Neural progenitor cell (in vitro differentiated cells): ENCODE measurements around the gene STK10. TPM values are rescaled to one million over a fixed set of nuclear protein-coding genes. Genes with fewer than 3 reads are reported as not detected.
A peak's percentile ranks its signal among the peaks of the same experiment; 100 is the strongest.

Experiments
- DNase-seq: peaks from one replicate; pipeline ENCODE4 v3.0.0-alpha.2; 2016; ENCODE audit warnings: low spot score
- H2AFZ ChIP-seq: fragments of 200-600 bp; sonication (generic); replicated peaks from 2 replicates; pipeline ENCODE4 v1.6.1; 2016; ENCODE audit warnings: antibody characterized with exemption
- H3F3A ChIP-seq: fragments of 200-600 bp; sonication (generic); 2 replicates; pipeline ENCODE4 v1.6.1; 2016; ENCODE audit warnings: antibody characterized with exemption, low read depth
- H3K27ac ChIP-seq: fragments of 200-600 bp; sonication (generic); 2 replicates; pipeline ENCODE4 v1.5.1; 2016; ENCODE audit warnings: mild to moderate bottlenecking
- H3K27me3 ChIP-seq: fragments of 200-600 bp; sonication (generic); 2 replicates; pipeline ENCODE4 v1.6.1; 2016; ENCODE audit warnings: mild to moderate bottlenecking, moderate library complexity
- H3K36me3 ChIP-seq: fragments of 200-600 bp; sonication (generic); 2 replicates; pipeline ENCODE4 v1.5.1; 2016
- H3K4me1 ChIP-seq: fragments of 200-600 bp; sonication (generic); 2 replicates; pipeline ENCODE4 v1.6.1; 2016; ENCODE audit warnings: mixed run types
- H3K4me2 ChIP-seq: fragments of 200-600 bp; sonication (generic); 2 replicates; pipeline ENCODE4 v1.6.1; 2016
- H3K4me3 ChIP-seq: fragments of 200-600 bp; sonication (generic); 2 replicates; pipeline ENCODE4 v1.5.1; 2016
- H3K79me2 ChIP-seq: fragments of 200-600 bp; sonication (generic); 2 replicates; pipeline ENCODE4 v1.6.1; 2016; ENCODE audit warnings: low read depth
- H3K9ac ChIP-seq: fragments of 200-600 bp; sonication (generic); 2 replicates; pipeline ENCODE4 v1.6.1; 2016
- H3K9me3 ChIP-seq: fragments of 200-600 bp; sonication (generic); 2 replicates; pipeline ENCODE4 v1.5.1; 2016; ENCODE audit warnings: low read depth
- H4K20me1 ChIP-seq: fragments of 200-600 bp; sonication (generic); 2 replicates; pipeline ENCODE4 v1.6.1; 2016; ENCODE audit warnings: low read depth
- H3K27ac Mint-ChIP-seq: 3 replicates; pipeline ENCODE4 v1.8.0; 2021; ENCODE audit warnings: mixed read lengths
- H3K27me3 Mint-ChIP-seq: 2 replicates; pipeline ENCODE4 v1.8.0; 2022; ENCODE audit warnings: low read depth, mild to moderate bottlenecking, inconsistent platforms, moderate library complexity, mixed read lengths; ENCODE audit not compliant: insufficient read depth
- H3K36me3 Mint-ChIP-seq: 3 replicates; pipeline ENCODE4 v1.8.0; 2021; ENCODE audit warnings: mixed read lengths
- H3K4me1 Mint-ChIP-seq: 3 replicates; pipeline ENCODE4 v1.8.0; 2021; ENCODE audit warnings: mixed read lengths
- H3K4me3 Mint-ChIP-seq: 3 replicates; pipeline ENCODE4 v1.8.0; 2021; ENCODE audit warnings: mild to moderate bottlenecking, moderate library complexity, mixed read lengths
- H3K9me3 Mint-ChIP-seq: 3 replicates; pipeline ENCODE4 v1.8.0; 2020; ENCODE audit warnings: mixed read lengths
- EZH2 ChIP-seq: fragments of 200-600 bp; sonication (generic); IDR thresholded peaks from 2 replicates; pipeline ENCODE4 v1.6.1; 2017; ENCODE audit warnings: antibody characterized with exemption, mild to moderate bottlenecking, moderate library complexity
- EZH2phosphoT487 ChIP-seq: fragments of 200-600 bp; sonication (generic); IDR thresholded peaks from 2 replicates; pipeline ENCODE4 v1.6.1; 2017; ENCODE audit warnings: antibody characterized with exemption
- total RNA-seq: library from RNA; depleted of rRNA; stranded (reverse); fragments of >200 nt; gene quantifications from 2 replicates; pipeline ENCODE4 v1.2.3, GENCODE V29; 2015; ENCODE audit warnings: low replicate concordance
- TF ChIP-seq, protein P1 (sequence below): fragments of 200-600 bp; sonication (generic); IDR thresholded peaks from 2 replicates; pipeline ENCODE4 v1.5.1; 2017; ENCODE audit warnings: antibody characterized with exemption, mild to moderate bottlenecking

The STK10 gene
- total RNA-seq, 1 donor from 2014 or later, result 4.4 TPM

DNA sequence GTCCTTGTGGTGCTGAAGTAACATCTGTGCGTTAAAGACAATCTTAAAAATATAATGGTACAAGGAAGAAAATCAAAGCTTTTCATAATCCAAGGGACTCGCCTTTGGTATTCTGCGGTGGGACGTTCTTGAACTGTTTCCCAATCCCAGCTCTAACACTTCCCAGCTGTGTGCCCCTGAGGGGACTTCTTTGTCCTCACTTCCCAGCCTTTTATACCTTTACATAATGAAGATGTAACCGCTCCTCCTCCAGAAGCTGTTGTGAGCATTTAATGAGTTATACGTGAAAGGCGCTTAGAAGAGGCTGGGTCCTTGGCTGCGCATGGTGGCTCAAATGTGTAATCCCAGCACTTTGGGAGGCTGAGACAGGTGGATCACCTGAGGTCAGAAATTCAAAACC is 16.9 kb downstream of the STK10 start:
- Mint-ChIP-seq H3K4me3 (no peak overlapping the region), H3K4me1 (peaks cover 39% of the 10 kb centered on the region), H3K9me3 (no peaks in the 10 kb centered on the region), H3K36me3 (no peaks in the 10 kb centered on the region), H3K27ac (no peak overlapping the region), H3K27me3 (peaks cover 3% of the 10 kb centered on the region)
- peak; percentile 69 for DNase-seq
- H4K20me1 ChIP-seq, result peaks cover 17% of the 10 kb centered on the region
- TF ChIP-seq EZH2phosphoT487 (no peak), EZH2 (no peak)
- TF ChIP-seq, protein P1, sequence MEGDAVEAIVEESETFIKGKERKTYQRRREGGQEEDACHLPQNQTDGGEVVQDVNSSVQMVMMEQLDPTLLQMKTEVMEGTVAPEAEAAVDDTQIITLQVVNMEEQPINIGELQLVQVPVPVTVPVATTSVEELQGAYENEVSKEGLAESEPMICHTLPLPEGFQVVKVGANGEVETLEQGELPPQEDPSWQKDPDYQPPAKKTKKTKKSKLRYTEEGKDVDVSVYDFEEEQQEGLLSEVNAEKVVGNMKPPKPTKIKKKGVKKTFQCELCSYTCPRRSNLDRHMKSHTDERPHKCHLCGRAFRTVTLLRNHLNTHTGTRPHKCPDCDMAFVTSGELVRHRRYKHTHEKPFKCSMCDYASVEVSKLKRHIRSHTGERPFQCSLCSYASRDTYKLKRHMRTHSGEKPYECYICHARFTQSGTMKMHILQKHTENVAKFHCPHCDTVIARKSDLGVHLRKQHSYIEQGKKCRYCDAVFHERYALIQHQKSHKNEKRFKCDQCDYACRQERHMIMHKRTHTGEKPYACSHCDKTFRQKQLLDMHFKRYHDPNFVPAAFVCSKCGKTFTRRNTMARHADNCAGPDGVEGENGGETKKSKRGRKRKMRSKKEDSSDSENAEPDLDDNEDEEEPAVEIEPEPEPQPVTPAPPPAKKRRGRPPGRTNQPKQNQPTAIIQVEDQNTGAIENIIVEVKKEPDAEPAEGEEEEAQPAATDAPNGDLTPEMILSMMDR, result no peak
- no peak overlapping the region for H3K27ac ChIP-seq
- no peaks in the 10 kb centered on the region for H3K36me3 ChIP-seq
- no peak overlapping the region for H2AFZ ChIP-seq
- H3K9me3 ChIP-seq, result no peaks in the 10 kb centered on the region
- H3K4me3 ChIP-seq, result no peak overlapping the region
- H3K4me2 ChIP-seq, result peak overlapping the region; percentile 53
- peaks cover 16% of the 10 kb centered on the region for H3F3A ChIP-seq
- H3K4me1 ChIP-seq, result peaks cover 22% of the 10 kb centered on the region
- H3K79me2 ChIP-seq, result no peaks in the 10 kb centered on the region
- H3K27me3 ChIP-seq, result no peaks in the 10 kb centered on the region
- H3K9ac ChIP-seq, result no peak overlapping the region

DNA sequence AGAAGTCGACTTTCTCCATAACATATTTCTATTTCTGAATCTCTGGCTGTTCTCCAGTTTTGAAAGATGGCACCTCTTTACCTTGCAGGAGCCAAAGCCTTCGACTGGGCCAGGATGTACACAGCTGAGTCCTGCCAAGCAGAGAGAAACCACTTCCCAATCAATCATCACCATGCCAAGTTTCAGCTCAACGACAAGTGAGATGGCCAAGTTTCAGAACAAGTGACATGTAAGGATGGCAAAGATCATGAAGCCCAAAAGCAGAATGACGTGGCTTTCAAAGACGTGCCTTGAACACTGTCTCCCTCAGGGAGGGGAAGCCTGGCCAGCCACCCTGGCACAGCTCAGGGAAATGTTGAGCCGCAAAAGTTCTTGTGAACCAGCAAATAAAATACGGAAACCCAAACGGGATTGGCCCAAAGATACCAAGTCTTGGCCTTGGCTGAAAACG is 17.7 kb downstream of the STK10 start:
- Mint-ChIP-seq H3K36me3 (no peaks in the 10 kb centered on the region), H3K4me1 (peaks cover 39% of the 10 kb centered on the region), H3K27me3 (peaks cover 3% of the 10 kb centered on the region), H3K27ac (no peak overlapping the region), H3K4me3 (no peak overlapping the region), H3K9me3 (no peaks in the 10 kb centered on the region)
- H3K27ac ChIP-seq, result no peak overlapping the region
- peaks cover 16% of the 10 kb centered on the region for H3F3A ChIP-seq
- H3K9me3 ChIP-seq, result no peaks in the 10 kb centered on the region
- TF ChIP-seq, protein P1, result no peak
- TF ChIP-seq EZH2phosphoT487, result no peak
- TF ChIP-seq EZH2, result no peak
- no peak overlapping the region for H3K9ac ChIP-seq
- DNase-seq, result no peak
- no peak overlapping the region for H3K4me2 ChIP-seq
- H2AFZ ChIP-seq, result no peak overlapping the region
- H3K4me3 ChIP-seq, result no peak overlapping the region
- peaks cover 17% of the 10 kb centered on the region for H4K20me1 ChIP-seq
- no peaks in the 10 kb centered on the region for H3K27me3 ChIP-seq
- H3K36me3 ChIP-seq, result no peaks in the 10 kb centered on the region
- no peaks in the 10 kb centered on the region for H3K79me2 ChIP-seq
- H3K4me1 ChIP-seq, result peaks cover 22% of the 10 kb centered on the region

DNA sequence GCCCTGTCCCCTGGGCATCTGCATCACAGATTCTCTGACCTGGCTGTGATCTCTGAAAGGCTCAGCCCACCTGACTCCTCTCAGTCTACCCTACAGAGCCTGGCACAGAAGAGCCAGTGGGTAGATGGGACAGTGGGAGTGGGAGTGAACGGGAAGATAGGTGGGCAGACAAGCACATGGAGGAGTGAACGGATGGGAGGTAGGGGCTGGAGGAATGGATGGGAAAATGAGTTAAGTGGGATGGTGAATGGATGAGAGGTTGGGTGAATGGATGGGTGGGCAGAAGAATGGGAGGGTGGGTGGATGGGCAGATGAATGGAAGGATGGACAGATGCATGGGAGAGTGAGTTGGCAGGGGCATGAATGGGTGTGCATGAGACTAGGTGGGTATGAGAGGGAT is 18.8 kb downstream of the STK10 start:
- Histone ChIP-seq H3K9me3 (no peaks in the 10 kb centered on the region), H3K27me3 (no peaks in the 10 kb centered on the region), H3K79me2 (no peaks in the 10 kb centered on the region), H3K9ac (no peak overlapping the region), H3F3A (peaks cover 12% of the 10 kb centered on the region), H4K20me1 (peaks cover 17% of the 10 kb centered on the region), H3K4me1 (peaks cover 22% of the 10 kb centered on the region), H2AFZ (no peak overlapping the region), H3K27ac (no peak overlapping the region), H3K4me3 (no peak overlapping the region), H3K4me2 (no peak overlapping the region), H3K36me3 (no peaks in the 10 kb centered on the region)
- Mint-ChIP-seq H3K27me3 (peaks cover under 1% of the 10 kb centered on the region), H3K4me1 (peaks cover 34% of the 10 kb centered on the region), H3K9me3 (no peaks in the 10 kb centered on the region), H3K4me3 (no peak overlapping the region), H3K27ac (no peak overlapping the region), H3K36me3 (no peaks in the 10 kb centered on the region)
- DNase-seq, result no peak
- TF ChIP-seq EZH2 (no peak), EZH2phosphoT487 (no peak)
- TF ChIP-seq, protein P1, result no peak
